ENCODE data around the gene VPS13D.

DNA sequence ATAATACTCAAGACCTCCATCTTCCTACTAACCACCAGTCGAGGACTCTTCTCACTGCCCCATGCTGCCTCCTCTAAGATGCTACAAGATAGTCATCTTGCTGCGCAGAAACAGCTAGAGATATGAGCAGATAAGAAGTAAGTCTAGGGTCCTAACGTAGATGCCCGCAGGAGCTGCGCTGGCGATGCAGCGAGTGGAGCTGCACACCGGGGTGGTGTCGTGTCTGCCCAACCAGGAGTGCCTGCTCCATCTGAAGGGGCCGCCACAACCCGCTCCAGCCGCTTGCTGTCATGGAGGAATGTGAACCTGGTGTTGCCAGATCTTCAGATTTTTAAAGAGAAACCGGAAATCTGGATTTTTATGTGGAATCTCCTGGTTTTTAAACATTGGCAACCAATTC lies 175.1 kb downstream of the VPS13D start:
- TF ChIP-seq, protein P1, sequence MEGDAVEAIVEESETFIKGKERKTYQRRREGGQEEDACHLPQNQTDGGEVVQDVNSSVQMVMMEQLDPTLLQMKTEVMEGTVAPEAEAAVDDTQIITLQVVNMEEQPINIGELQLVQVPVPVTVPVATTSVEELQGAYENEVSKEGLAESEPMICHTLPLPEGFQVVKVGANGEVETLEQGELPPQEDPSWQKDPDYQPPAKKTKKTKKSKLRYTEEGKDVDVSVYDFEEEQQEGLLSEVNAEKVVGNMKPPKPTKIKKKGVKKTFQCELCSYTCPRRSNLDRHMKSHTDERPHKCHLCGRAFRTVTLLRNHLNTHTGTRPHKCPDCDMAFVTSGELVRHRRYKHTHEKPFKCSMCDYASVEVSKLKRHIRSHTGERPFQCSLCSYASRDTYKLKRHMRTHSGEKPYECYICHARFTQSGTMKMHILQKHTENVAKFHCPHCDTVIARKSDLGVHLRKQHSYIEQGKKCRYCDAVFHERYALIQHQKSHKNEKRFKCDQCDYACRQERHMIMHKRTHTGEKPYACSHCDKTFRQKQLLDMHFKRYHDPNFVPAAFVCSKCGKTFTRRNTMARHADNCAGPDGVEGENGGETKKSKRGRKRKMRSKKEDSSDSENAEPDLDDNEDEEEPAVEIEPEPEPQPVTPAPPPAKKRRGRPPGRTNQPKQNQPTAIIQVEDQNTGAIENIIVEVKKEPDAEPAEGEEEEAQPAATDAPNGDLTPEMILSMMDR (conservative IDR thresholded peaks at IDR 0.05; ENCODE audit: low read depth, low read length) = no peak
- no peak for TF ChIP-seq POLR2A (IDR thresholded peaks at IDR 0.05; ENCODE audit: low read depth, low read length)
- TF ChIP-seq NFE2L2 (IDR thresholded peaks at IDR 0.05; ENCODE audit: low read depth, low read length) = no peak
- no peak for TF ChIP-seq MAFK (IDR thresholded peaks at IDR 0.05; ENCODE audit: low read depth, low read length)
- TF ChIP-seq RAD21 (IDR thresholded peaks at IDR 0.05; ENCODE audit: low read length) = no peak
- TF ChIP-seq MXI1 (IDR thresholded peaks at IDR 0.05; ENCODE audit: borderline replicate concordance, low read depth, low read length) = no peak
